Dedifferentiated amniotic fluid mesenchymal stem cell (primary cell): ENCODE measurements around the gene STK32C.

Experiments used
- DNase-seq: peaks from one replicate; pipeline ENCODE4 v3.0.0-alpha.2; 2016; ENCODE audit errors: extremely low spot score

Gene STK32C

GRCh38 chr10:132198068-132198370 is 109.7 kb downstream of the STK32C start:
- no peak for DNase-seq

DNA sequence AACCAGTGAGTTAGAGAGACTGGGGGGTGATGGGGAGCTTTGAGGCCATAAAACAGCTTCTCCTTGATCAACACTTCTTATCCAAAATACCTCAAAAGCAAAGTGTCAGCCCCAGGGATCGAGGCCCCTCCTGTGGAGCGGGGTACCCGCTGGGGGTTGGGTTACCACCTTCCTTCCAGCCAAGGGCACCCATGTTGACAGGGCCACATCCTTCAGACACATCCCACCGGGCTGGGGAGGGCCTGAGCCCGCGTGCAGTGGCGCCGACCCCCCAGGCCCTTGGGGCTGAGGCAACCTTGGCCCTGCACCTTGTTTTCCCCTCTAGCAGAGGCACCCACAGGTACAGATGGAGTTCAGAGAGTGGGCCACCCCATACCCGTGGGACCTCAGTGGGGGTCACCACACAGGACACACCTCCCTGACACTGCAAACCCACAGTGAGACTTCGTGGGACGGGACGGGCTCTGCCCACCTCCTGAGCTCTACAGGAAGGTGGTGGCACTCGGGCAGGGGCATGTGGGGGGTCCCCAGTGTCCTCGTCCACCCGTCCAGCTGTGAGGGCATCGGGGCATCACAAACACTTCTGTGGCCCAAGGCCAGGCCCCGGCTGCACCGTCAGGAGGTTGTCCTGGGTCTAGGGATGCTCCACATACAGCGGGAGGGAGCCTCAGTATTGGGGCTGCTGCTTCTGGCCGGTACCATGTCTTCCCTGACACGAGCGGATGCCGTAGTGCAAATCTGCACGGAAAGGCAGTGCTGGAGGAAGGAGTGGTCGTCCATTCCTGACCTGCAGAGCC is 110.3 kb downstream of the STK32C start:
- DNase-seq = no peak

DNA sequence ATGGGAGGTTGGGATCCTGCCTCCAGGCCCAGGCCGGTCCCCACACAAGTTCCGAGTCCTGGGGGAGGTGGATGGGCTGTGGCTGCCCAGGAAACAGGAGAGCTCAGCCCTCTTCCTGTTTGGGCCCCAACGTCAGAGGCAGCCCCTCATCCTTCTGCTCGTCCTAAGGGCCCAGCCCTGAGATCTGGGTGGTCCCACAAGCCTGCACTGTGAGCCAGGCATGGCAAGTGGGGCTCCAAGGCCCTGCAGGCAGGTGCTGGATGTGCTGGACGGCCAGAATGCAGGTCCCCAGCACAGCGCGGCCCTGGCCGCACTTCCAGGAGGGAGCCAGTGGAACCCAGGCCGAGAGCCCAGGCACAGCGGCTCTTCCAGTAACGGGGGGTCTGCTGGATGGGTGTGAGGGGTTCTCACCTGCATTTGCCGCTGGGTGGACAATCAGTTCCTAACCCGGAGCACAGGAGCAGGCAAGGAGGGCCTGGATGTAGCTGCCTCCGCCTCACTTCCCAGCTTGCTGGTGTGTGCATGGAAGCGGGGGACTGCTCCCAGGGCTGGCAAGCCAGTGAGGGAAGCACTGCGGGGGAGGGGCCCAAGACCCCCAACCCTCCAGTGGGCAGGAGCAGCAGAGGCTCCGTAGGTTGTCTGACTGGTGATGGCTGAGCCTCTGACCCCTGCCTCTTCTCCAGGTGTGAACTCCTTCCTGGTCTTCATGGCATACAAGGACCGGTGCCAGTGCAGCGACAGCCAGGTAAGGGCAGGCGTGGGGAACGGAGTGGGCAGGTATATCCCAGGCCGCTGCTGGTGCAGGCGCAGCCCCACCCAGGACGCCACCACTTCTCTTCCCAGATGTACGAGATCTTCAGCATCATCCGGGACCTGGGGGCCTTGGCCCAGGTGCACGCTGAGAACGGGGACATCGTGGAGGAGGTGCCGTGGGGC is 111.3 kb downstream of the STK32C start:
- no peak for DNase-seq

DNA sequence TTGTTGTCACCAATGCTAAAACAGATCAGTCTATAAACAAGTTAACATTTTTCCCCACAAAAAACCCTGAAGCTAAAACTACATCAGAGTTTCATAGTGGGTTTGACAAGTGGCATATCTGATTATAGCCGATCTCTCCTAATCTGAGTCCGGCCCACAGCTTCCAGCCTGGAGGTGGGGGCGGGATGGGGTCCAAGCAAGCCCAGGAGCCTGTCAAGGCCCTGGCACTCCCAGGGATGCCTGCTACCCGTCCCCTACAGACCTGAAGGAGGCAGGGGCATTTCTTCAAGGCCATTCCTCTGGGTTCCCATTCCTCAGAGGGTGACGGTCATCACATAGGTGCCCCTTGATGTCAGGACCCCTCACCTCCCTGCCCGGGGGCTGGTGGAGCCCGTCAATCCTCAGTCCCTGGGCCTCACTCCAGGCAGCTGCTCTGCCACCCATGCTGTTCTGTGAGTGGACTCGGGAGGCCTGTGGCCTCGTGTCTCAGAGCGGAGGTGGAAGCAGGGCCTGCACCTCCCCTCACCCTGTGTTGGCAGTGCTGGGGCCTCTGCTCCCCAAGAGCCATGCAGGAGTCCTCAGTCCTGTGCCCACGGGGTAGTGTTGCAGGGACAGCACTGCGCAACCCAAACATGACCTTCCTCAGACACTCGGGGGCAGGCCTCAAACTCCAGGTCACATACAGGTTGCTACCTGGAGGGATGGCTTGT is 112.2 kb downstream of the STK32C start:
- no peak for DNase-seq

DNA sequence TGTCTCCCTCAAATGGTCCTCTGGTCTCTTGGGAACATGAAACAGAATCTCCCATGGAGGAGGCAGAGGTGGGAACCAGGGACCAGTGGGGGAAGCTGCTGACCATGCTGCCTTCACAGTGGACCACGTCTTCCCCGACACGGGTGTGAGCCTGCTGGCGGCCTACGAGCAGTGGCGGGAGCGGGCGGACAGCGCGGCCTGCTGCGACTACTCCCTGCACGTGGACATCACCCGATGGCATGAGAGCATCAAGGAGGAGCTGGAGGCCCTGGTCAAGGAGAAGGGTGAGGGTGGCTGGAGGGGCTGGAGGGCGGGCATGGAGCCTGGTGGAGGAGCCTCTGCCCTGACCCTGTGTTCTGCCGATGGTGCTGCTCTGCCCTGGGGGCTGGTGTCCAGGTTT is 113.0 kb downstream of the STK32C start:
- no peak for DNase-seq

DNA sequence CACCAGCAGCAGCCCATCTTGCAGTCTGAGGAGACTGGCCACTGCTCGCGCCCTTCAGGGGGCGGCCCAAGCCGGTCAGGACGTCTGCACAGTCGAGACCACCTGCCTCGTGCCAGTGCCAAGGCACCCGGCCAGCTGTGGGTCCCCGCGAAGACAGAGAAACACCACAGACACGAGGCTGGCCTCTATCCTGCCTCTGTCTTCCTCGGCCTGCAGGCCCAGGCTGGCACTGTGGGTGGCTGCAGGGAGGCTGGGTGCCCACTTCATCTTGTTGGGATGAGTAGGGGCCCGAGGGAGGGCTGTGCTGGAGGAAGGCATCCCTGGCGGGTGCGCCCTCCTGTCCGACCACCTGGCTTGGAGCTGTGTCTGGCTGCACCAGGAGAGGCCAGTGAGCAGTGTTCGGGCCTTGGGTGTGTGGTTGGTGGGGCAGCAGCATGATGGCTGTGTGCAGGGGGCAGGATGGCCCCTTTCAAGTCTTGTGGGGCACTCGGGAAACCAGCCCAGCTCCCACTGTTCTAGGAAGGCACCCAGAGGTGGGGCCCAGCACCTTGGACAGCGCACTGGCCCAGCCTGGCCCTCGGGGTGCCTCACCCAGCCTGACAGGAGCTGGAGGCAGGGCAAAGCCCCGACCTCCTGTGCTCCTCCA is 113.7 kb downstream of the STK32C start:
- DNase-seq = no peak

- no peak for DNase-seq
Observed at GRCh38 chr10:132192991-132193665, 114.6 kb downstream of the STK32C start.

GRCh38 chr10:132192076-132192975 is 115.4 kb downstream of the STK32C start:
- no peak for DNase-seq

DNA sequence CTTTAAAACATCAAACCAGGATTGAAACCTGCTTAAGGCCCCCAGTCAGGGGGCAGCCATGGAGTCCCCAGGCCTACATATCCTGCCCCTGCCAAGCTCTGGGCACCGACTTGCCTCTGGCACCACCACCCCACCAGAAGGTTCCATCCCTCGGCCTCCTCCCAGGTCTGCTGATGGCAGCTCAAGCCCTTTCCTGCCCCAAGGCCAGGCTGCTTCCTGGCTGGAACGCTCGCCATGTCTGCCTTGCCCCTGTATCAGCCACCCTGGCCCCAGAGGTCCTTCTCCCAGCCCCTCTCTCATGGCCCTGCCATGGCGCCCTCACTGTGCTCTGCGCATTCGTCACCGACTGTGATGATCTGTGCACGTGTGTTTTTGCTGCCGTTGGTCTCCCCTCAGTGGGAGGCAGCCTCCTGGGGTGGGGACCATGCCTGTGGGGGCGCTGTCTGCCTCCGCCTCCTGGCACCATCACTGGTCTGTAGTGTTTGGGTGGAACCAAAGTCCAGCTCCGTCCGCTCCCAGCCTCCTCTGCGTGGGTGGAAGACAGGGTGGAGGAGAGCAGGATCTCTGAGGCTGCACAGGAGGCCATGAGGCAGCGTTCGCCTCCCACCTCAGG is 117.8 kb downstream of the STK32C start:
- DNase-seq = no peak

- DNase-seq = no peak
Observed at GRCh38 chr10:132189016-132189415, 118.7 kb downstream of the STK32C start.

DNA sequence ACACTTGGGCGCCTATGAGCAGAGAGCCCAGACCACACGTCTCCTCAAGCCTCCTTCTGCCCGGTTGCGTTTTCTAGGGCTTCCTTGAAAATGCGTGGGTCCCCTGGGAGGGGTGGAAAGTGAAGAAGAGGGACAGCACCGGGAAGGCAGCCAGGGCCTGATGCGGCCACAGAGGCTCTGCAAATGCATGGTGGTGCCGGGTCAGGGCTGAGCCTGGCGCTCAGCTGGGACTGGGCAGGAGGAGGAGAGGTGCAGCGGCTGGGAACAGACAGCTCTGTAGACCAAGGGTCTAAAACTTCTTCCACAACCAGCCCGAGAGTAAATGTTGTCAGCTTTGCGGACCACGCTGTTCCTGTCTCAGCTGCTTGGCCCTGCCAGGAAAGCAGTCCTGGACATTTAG is 119.4 kb downstream of the STK32C start:
- no peak for DNase-seq

- DNase-seq = no peak
Observed at GRCh38 chr10:132187430-132188138, 120.2 kb downstream of the STK32C start.

- no peak for DNase-seq
Observed at GRCh38 chr10:132186488-132187429, 121.0 kb downstream of the STK32C start, which contains the start of gene DPYSL4. Gene DPYSL4, plus strand, starts transcription at chr10:132186948. Its CDS starts 116 bp downstream, at chr10:132187064.

DNA sequence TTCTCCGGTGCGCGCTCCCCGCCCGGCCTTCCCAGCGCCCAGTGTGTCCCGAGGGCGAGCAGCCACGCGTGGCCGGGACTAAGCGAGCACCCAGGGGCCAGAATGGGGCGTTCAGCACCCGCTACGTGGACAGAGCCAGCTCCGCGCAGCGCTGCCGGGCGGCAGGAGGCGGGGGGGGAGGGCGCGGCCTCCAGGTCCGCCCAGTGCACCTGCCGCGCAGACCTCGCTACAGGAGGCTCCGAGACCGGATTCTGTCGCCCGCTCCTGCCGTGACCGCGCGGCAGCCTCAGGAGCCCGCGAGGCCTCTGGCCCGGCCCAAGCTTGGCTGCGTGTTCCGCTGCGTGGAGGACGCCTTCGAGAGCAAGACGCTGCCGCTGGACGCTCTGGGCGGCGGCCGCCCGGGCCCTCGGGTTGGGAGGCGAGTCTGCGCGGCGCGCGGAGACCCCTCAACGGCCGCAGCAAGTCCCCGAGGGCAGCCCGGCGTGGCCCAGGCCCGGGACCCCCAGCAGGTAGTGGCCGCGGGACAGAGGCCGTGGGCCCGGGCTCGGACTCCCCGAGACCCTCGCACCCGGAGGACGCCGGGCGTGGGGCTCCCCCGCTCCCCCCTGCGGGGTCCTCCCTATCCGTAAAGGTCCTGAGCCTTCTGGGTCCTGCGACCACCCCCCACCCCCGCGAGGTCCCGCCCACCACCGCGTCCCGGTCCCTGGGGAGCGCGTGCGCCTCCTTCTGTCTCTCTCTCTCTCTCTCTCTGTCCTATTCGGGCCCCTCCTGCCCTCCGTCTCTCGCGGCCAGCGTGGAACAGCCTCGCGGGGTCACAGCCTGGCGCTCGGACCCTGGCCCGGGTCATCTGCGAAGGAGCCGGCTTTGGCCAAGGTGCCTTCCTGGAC is 121.9 kb downstream of the STK32C start:
- DNase-seq = no peak

DNA sequence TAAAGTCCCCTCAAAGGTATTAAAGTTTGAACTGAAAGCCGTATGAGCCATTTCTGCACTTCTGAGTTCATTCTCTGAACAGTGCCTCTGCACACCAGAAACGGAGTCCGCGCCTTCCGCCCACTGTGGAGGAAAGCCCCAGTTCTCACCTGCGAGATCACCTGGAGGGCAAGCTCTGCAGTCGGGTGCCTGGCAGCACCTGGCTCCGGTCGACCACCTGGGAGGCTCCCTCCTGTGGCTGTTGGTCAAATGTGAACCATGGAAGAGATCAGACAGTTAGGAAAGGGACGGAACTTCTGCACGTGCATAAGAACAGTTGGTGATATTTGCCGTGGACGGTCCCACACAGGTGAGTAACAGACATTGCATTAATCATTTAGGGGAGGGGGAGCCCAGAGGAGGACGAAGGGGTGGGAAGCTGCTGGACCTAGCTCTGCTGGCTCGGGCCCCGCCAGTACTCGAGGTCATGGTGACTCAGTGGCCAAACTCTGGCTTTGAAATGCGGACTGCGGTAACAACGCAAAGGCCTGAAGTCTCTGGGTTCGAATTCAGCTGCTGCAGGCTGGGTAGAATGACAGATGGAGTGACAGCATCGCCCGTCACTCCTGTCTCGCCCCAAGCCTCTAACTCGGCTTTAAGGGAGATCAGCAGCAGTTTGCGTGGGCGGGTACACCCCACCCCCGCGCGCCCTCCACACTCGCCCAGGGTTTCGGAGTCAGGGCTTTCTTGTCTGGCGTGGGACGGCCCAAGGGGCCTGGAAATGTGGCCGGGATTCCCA is 122.7 kb downstream of the STK32C start:
- DNase-seq = no peak

DNA sequence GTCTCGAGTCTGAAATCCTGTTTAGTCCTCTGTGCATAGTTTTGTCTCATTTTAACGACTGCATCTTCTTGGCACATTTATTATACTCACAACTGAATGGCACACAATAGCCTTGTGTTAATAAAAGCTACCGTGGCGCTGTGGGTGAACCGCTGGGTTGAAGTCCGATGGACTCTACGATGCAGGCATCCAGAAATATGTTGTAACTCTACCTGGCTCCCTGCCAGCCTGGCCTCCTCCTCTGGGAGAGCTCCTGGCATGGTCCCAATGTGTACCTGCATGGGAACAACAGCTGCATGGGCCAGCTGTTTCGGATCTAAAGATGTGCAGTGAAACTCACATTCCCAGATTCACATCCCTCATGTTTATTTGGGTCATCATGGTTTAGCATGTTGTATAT is 124.7 kb downstream of the STK32C start:
- DNase-seq = no peak
